HG03439 (cell line): ENCODE data around the gene ACSS1.

ENCODE experiments used
- ATAC-seq: cut with Tn5 transposase; IDR thresholded peaks from one replicate; pipeline ENCODE4 v1.9.1; 2021; ENCODE audit warnings: mild to moderate bottlenecking, moderate library complexity; ENCODE audit not compliant: unreplicated experiment

The ACSS1 gene

DNA sequence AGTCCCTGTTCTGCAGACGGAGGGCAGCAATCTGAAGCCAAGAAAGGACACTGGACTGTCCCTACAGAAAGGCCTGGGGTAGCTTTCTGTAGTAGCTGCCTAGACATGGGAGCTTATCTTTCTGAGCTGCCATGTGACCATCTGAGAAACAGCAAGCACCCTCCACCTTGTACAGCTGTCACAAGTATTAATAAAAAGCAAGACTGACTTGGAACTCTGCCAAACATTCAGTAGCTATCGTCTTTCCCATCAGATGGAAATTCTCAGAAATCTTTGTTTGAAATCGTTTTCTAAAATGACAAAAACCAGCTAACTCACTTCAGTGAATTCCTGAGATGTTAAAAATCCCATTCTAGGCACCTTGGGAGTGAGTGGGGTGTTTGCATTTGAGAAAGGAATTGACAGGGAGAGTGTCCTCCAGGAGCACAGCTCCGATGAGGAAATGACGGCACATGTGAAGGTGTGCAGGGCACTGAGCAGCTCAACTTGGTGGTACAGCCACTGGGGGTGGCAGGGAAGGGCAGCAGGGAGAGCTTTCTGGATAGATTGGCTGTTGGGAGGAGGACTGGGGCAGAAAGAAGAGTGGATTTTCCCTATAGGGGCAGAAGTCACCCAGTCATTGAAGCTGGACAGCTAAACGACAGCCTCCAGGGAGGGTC, 24.5 kb downstream of the ACSS1 start:
- no peak for ATAC-seq

DNA sequence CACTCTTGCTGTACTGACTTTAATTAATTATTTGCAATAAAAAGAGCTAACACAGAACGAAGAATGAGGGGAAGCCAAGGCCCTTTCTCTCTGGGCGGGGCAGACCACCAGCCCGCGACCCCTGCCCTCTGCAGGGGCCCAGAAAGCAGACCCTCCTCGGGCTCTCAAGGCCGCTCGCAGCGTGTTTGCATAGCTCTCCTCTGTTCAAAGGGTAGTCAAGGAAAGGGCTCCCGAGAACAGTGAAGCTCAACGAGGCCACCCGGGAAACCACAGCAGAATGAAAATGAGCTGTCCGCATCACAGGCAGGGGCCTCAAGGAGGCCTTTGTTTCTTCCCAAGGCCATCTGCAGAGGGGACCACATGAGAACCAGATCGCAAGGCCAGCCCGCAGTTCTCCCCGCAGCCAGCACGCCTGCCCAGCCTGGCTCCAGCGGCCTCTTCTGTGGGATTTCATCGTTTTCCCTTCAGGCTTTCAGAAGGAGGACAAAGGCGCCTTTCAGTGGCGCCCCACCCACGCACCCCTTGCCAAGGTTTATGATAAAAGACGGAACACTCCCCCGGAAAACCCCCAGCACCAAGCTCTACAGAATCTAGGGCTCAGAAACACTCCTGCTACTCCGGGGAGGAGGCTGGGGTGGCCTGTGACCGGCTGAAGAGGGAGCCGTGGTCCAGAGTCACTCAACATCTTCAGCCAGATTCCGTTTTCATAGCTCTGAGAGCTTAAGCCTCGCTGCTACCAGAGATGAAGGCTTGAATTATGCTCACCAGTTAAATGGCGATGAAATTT, 25.3 kb downstream of the ACSS1 start:
- ATAC-seq, result no peak

DNA sequence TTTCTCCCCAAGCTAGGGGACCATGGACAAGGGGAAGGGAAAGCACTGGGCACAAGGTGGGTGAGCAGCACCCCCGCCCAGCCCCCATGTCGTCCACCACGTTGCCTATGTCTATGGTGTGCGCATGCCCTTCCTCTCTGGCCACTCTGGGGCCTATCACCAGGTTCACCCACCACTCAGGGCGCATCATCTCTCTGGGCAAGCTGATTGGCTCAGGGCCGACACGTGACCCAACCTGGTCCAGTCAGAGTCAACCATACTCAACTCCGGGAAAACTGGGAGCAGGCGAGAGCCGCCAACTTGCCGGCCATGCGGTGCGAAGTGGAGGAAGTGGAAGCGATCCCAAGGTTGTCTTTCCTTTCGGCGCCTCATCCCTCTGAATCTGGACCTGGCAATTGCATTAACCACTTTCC, 25.9 kb downstream of the ACSS1 start:
- ATAC-seq, result no peak

DNA sequence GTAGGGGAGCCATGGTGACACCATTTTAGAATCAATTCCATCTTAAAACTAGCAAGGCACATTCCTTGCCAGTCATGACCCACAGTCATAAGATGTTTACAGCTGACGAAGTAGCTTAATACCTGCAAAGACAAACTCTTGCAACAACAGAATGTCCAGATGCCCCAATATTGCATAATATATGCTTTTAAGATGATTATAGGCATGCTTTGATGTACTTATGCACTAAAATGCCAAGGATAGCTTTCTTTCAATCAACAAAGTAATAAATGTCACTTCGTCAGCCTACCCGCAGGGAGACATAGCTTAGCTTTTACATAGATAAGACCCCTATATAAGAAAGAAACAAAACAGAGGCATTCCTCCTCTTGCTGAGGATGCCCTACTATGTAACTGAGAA, 26.7 kb downstream of the ACSS1 start:
- ATAC-seq, result no peak

DNA sequence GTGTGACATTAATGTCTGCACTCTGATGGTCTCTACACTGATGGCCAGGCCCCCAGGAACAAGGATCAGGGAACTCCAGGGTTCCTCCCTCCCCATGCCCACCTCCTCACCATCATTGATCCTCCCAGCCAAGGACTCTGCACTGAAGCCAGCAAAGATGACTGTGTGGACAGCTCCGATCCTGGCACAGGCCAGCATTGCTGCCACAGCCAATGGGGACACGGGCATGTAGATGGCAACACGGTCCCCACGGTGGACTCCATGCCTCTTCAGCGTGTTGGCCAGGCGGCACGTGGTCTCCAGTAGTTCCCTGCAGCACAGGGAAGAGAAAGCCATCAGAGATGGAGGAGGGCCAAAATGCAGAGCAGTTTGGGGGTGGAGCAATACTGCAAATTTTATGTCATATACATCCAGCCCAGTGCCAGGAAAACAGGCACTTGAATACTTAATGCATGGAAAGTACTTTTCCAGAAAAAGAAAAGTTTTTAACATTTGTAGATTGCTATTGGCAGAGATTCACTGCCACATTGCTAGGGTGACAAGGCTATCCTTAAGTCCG, 27.2 kb downstream of the ACSS1 start:
- no peak for ATAC-seq

DNA sequence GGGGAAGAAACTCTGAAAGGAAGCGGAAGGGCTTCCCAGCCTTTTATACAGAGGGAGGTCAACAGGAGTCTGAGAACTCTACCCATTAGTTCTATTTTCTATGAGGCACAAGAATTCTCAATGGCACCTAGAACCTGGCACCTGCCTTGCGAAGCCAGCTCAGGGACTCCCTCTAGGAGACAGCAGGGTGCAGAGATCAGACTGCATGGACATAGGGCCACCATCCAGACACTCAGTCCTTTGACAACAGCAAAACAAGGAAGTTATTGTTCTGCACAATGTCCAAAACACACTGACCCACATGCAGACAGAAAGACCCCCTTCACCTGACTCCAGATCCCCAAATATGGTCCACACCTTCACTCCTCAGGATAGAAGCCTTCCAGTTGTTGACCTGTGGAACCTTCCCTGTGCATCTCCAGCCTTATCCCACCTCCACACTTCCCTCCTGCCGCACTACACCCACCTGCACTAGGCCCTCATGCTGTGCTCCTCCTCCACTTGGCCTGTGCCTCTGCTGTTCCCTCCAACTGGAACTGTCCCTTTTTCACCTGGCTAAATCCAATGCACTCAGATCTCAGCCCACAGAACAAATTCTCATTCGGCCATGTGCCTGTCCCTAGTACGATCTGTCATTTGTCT, 27.8 kb downstream of the ACSS1 start:
- no peak for ATAC-seq

DNA sequence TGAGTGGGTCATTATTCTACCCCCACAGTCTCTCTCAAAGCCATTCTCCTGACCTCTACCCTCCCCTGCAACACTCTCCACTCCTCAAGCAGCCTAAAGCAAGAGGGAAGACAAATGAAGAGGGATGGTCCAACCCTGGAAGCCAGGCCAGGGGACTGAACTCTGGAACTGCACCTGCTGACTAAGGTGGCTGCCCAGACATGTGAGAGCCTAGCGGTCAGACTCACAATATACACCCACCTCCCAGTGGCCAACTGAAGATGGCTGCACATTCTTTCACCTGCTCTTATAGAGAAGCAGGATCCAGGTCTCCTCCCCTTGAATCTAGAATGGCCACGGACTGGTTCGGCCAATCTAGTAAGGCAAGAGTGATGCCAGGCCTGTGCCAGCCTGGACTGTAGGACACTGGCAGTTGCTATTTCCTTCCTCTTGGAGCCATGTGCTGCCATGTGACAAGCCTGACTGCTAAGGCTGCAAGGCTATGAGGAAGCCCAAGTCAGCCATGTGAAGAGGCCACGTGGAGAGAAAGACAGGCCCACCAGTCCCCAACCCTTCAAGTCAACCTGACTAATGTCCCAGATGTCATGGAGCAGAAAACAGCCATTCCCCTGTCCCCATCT, 31.8 kb downstream of the ACSS1 start:
- no peak for ATAC-seq

DNA sequence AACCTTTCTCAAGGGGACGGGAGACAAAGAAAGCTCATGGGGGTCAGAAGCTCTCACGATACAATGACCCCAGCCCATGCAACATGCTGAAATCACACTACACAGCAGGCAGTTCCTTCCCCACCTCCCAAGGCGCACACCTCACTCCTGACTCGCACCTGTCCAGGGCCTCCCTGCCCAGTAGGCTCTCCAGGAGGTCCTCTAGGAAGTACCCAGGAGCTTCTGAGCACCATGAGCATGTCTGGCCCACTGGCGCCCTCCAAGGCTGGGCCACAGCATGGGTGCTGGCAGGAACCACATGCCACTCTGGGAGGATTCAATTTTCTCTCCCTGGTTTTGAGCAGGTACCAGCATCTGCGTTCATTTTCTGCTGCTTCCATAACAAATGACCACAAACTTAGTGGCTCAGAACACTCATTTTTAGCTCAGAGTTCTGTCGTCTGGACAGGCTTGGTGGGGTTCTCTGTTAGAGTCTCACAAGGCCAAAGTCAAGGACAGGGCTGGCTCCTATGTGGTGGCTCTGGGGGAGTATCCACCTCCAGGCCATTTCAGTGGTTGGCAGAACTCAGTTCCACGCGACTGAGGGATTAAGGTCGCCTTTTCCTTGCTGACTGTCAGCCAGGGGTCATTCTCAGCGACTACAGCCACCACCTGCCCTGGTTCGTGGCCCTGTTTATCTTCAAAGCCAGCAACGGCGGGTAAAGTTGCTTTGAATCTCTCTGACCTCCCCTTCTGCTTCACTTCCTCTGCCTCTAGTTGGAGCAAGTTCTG, 32.7 kb downstream of the ACSS1 start:
- no peak for ATAC-seq

DNA sequence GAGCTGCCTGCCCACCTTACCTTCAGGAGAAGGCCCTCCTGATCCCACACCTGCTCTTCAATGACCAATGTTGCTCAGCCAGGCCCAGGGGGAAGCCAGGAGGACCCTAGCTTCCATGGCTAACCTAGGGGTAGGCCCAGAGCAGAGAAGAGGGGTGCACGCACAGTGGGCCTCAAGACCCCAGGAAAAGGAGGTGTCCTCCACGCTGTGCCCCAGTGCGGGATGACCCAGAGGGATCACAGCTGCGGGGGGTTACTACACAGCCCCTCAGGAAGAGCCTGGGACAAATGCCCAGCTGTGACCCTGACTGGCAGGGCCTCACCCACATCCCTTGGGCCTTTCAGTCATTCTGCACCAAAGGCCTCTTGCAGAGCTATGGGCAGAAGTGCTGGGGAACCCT, 33.8 kb downstream of the ACSS1 start:
- no peak for ATAC-seq

DNA sequence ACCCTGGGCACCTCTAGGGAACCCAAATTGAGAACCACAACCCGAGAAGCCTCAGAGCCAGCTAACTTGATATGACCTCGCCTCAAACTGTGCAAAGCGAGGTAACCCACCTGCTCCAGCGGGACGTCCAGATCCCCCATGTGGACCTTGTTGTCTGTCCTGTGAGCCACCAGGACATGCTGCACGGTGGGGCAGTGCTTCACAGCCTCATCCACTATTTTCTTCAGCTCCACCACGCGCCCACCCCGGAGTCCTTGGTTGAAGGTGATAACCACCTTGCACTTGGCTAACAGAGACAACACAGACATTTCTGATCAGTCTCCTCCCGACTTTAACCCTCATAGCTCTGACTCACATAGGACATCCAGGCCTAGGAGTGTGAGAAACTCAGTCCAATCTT, 34.6 kb downstream of the ACSS1 start:
- no peak for ATAC-seq

DNA sequence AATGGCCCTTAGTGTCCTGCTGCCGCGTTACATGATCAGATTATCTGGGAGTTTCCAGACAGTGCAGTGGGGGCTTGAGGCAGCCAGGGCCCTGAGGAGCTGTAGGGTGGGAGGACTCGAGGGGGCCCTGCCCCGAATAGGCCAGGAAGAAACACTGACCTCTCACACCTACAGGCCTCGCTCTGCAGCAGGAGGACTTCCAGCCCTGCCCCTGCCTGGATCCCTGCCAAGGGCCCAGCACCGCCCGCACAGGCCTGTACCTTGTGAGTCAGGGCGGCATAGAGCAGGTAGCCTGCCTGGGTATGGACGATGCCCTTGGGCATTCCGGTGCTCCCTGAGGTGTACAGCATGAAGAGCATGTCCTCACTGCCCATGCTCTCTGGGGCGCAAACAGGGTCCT, 35.3 kb downstream of the ACSS1 start:
- no peak for ATAC-seq

DNA sequence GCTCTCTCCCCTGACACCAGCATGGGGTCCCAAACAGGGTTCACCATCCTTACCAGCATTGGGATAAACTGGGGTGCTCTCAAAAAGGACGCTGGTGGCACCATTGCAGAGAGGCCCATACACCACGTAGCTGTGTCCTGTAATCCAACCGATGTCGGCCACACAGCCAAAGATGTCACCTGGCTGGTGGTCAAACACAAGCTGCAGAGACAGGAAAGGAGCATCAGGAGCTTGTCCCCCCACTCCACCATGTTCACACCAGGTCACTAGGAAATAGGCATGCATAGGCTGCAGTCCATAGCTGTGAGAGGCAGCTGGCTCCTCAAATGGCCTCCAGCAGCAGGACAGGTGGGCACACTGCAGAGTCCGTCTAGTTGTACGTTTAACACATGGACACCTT, 36.6 kb downstream of the ACSS1 start:
- no peak for ATAC-seq

DNA sequence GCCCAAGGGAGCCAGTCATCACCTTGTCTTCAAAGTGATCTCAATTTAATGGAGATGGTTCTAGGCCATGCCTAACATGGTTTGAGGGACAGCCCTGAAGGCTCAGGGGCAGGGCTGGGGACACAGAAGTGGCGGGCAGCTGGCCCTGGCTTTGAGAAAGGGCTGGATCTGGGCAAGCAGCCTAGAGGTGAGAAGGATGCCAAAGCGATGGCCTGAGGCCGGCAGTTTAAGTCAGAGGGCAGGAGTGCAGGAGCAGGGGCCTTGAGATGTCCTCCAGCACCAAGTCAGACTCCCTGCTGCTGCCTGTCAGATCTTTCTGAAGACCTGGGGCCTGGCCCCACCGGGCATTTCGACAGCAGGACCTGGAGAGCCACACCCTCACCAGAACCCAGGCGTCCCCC, 37.0 kb downstream of the ACSS1 start:
- ATAC-seq, result no peak

DNA sequence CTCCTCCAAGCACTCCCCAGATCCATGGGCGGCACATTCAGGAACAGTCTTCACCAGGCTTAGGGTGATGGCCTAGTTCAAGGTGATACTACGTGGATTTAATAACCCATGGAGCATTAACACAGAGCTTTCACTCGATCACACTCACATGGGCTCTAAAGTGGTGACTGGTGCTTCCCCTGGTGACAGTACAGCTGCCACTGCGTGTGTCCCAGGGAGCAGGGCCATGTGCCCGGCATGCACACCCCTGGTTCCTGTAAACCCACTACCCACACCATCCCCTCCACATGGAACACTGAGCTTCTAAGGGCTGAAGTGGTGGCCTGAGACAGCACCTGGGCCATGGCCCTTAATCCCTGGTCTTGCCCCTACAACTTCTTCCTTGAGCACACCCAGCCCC, 37.6 kb downstream of the ACSS1 start:
- ATAC-seq, result no peak

DNA sequence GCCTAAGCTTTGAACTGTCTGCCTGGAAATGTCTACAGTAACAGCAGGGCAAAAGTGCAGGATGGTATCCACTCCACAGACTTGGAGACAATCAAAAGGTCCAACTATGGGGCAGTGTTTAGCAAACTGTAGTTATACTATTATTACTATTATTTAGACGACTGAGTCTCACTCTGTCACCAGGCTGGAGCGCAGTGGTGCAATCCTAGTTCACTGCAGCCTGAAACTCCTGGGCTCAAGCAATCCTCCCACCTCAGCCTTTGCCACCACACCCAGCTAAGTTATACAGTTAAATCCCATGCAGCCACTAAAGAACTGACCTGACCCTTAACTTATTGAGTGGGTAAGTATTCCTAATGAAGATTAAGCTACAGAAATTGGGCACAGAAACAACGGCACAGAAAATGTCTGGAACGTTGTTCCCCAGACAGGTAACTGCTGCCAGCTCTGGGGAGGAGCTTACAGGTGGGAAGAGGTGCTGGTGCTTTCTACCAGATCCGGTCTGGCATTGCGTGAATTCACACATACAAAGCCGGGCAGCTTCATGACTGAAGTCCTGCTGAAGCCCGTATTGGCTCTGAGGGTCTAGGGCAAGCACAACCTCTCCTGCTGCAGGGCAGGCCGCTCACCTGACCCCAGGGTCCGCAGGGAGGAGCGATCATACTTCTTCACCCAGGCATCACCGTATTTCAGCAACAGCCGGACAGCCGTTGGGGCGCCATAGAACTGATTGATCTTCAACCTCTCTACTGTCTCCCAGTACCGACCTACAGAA, 38.4 kb downstream of the ACSS1 start:
- ATAC-seq, result no peak

DNA sequence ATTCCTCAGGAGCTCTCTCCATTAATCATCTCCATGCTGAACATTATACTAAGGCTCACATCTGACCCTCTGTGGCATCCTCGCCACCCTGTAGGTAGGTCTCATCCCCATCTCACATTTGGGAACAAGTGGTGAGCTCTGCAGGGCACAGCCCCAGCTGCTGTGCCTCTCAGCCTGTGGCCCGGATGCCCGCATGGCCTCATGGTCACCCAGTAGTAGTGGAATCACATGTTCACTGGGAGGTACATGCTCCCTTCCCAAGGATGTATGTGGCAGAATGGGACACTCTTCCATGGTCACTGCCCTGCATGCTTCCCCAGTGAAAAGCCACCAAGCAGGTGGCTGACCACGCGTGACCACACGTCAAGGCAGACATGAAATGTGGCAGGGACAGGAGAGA, 39.1 kb downstream of the ACSS1 start:
- ATAC-seq, result no peak

DNA sequence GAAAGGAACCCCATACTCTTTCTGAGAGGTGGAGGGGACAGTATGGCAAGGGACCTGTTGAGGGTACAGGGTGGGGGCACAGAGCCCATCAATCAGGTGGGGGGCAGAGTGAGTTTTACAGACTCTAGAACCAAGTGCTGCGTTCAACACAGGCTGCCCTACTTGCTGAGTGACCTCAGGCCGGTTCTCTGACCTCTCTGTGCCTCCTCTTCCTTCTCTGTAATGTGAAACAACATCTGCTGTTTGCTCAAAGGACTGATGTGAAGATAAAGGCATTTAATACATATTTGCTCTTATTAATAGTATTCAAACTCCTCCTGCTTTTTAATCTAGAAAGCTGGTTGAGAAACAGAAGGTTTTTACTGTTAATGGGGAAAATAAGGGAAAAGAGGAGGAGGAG, 39.5 kb downstream of the ACSS1 start:
- no peak for ATAC-seq

DNA sequence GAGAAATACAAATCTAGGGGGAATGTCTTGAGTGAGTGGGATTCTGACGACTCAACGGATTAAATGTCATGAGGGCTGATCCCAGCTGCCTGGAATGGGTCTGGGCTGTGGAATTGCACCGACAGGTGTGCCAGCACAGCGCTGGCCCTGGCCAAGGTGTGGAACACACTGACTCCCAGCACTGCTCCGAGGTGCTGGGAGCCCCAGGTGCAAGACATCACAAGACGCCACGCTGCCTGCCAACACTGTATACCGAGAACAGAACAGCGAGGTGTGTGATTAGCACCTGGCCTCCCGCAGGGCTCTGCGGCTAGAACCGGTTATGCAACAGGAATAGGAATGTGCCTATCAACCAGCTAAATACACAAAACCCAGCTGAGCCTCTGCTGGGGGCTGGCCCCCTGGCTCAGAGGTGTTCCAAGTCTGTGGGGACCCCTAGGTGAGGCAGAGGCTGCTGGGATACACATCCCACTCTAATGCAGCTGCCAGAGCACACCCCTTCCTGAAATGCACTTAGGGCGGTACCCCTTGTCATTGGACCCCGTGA, 40.6 kb downstream of the ACSS1 start:
- ATAC-seq, result no peak

DNA sequence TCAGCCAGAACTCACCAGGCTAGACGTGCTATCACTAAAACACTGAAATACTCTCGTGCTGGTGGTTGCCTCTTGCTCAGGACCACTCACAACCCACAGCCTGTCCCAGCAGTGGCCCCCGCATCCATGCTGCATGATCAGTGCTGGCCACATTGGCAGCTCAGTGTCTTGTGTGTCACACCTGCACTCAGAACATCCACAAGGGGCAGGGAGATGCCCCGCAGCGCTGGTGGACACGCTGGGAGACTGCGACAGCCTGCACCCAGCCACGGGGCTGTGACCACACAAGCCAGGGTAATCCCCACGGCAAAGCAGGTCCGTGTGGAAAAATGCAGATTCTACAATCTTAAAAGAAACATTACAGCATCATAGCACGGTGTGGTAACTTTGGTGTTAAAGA, 41.5 kb downstream of the ACSS1 start:
- no peak for ATAC-seq

DNA sequence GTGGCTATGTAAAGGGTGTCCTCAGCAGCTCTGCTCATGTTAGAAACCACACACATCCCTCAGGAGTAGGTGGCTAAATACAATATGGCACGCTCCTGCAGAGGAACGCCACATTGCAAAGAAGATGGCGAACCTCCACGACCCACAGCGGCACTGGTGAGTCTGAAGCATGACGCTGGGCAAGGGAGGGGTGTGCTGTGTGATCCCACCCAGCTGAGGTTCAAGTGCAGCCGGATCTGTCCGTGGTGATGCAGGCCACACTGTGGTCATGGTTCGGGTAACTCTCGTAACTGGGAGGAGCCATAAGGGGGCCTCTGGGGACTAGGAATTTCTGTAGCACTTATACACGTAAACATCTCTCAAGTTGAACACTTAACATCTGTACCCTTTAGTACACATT, 42.0 kb downstream of the ACSS1 start:
- no peak for ATAC-seq
